T-helper 22 cell (primary cell): ENCODE results near the gene ZBTB40.

ENCODE experiments used
- DNase-seq: peaks from one replicate; pipeline ENCODE4 v3.0.0-alpha.2; 2020; ENCODE audit warnings: low read depth

ZBTB40 gene

DNA sequence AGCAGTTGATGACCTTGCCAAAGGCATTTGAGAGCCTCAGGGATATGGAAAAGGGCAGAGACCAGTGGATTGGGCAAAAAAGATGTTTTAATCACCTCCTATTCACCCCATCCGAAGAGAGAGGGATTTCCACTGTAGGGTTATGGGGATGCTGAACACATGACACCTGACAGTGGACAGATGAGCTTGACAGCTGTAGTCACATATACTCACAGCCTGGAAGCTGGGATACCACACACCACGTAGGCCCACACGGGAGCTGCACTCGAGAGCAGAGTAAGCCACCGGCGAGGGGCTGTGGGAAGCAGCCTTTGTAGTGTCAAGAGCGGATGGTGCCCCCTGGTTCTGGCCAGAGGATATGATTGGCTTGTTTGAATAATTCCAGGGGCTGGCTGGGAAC, 20.0 kb downstream of the ZBTB40 start:
- DNase-seq, result no peak

DNA sequence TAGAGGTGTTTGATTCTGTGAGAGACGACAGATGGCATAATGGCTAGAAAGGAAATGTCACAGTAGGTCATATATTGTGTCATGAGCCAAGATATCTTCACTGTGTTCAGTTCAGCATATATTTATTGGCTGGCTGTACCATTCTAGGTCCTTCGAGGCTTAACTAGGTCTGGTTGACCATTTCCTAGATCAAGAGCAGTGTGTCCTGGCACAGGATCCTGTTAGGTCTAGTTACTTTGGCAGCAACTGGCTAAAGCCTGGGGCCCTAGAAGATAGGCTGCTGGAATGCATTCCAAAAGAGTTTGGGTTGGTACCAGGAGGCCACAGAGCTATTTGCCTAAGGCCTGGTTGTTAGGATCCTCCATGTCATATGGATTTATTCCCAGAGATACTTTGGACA, 20.9 kb downstream of the ZBTB40 start:
- DNase-seq, result no peak

DNA sequence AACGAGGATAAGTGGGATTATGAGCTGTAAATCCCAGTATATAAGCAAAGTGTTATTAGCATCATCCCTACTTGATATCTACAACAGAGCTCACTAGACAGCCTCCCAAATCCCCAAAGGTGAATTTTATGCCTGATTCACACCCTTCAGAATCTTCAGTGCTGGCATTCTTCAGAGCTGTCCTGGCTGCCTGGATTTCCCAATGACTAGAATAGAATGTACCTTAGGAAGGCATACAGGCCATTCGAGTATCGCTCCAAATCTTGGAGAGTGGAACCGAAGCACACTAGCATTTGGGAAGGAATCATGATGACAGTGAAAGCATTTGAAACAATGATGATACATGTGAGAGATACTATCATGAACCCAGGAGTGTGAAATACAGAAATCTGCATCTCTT, 22.3 kb downstream of the ZBTB40 start:
- no peak for DNase-seq

DNA sequence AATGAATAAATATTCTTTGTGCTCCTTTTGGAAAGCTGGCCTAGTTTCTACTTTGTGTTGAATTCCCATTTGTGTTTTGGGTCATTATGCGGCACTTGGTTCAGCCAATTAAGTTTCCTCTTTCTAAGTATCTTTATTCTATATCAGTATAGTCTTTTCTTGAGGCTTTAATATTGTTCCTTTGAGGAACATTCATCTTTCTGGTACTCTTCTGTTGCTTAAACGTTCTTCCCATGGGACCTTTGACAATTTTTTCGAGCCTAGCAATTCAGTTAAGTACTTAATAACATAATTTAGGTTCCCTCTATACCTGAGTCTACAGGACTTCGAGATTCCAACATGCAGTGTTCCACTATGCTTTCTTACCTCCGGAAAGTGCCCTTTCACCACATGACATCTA, 24.9 kb downstream of the ZBTB40 start:
- no peak for DNase-seq

DNA sequence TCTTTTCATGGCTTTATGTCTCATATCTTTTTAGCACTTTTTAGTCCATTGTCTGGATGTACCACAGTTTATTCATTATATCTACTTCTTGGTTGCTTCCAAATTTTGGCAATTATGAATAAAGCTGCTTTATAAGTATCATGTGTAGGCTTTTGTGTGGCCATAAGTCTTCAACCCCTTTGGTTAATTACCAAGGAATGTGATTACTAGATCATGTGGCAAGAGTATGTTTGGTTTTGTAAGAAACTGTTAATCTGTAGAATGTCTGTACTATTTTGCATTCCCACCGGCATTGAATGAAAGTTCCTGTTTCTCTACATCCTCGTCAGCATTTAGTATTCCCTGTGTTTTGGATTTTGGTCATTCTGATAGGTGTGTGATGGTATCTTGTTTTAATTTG, 31.5 kb downstream of the ZBTB40 start:
- no peak for DNase-seq

DNA sequence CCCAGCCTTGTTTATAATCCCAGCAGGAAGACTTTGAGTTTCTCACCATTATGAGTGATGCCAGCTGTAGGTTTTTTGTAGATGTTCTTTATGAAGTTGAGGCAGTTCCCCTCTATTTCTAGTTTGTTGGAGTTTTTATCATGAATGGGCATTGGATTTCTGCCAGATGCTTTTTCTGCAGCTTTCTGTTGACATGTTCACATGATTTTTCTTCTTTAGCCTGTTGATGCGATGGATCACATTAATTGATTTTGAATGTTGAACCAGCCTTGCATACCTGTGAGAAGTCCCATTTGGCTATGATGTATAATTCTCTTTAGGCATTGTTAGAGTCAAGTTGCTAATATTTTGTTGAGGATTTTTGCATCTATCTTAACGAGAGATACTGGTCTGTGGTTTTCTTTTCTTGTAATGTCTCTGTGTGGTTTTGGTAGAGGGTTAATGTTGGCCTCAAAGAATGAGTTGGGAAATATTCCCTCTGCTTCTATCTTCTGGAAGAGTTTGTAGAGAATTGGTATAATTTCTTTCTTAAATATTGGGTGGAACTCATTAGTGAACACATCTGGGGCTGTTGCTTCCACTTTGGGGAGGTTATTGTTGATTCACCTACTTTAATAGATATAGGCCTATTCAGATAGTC, 33.2 kb downstream of the ZBTB40 start:
- no peak for DNase-seq

DNA sequence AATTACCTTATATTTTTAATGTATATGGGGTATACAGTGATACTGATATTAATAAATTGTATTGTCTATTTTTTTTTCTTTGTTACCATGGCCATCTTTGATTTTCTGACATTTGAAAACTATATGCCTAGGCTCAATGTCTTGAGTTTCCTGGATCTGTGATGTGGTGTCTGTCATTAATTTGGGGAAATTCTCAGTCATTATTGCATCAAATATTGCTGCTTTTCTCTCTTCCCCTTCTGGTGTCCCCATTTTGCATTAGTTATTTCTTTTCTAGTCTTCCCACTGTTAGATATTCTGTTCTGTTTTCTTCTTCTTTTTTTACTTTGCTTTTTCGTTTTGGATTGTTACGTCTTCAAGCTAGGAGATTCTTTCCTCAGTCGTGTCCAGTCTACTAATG, 33.8 kb downstream of the ZBTB40 start:
- no peak for DNase-seq

DNA sequence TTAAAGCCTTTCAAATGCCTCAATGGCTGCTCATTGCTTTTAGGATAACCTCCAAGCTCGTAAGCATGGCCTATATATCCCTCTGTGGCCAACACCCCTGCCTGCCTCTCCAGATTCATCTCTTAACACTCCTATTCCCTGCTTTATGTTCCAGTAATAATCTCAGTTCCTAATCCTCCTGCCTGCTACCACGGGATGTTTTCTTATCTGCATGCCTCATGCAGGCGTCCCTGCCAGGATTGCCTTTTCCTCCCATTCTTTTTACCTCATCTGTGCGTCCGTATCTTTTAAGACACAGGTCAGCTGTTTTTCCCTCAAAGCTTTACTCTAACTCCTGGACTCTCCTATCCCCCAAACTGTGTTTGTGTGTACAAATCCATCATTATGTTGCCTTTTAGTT, 36.1 kb downstream of the ZBTB40 start:
- no peak for DNase-seq

DNA sequence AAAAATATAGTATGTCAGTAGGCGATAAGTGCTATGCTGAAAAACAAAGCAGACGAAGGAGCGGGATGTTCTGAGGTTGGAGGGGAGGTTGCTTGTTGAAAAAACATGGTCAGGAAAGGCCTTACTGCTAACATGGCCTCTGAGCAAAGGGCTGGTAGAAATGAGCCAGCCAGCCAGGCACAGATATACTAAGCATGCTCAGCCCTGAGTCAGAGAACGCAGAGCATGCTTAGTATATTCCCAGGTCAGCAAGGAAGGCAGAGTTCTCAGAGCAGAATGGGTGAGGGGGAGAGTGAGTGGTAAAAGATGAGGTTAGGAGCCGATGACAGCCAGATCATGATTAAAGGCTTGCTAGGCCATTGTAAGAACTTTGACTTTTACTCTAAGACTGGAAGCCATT, 36.7 kb downstream of the ZBTB40 start:
- no peak for DNase-seq

DNA sequence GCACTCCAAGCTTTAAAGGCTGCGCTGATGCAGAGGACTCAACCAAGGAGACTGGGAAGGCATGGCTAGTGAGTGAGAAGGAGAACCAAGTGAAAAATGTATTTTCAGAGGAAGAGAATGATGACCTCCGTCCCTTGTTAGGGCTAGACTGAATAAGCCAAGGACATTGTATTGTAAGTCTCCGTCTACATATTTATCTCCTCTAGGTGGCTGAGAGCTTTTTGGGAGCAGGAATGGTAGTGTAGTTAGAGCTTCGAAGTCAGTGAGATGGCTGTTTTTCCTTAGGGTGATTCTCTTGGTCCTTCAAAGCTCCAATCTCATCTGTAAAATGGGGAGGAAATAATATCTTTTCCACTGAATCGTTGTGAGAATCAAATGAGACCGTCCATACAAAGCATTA, 37.6 kb downstream of the ZBTB40 start:
- DNase-seq, result no peak

DNA sequence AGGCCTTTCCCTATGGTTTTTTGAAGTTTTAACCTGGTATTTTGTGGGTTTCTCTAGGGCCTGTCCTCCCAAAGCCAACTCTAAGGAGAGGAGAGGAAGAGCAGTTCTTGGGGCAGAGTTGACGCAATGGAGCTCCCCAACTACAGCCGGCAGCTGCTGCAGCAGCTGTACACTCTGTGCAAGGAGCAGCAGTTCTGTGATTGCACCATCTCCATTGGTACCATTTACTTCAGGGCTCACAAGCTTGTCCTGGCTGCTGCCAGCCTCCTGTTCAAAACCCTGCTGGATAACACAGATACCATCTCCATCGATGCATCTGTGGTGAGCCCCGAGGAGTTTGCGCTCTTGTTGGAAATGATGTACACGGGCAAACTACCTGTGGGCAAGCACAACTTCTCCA, 38.2 kb downstream of the ZBTB40 start:
- no peak for DNase-seq

DNA sequence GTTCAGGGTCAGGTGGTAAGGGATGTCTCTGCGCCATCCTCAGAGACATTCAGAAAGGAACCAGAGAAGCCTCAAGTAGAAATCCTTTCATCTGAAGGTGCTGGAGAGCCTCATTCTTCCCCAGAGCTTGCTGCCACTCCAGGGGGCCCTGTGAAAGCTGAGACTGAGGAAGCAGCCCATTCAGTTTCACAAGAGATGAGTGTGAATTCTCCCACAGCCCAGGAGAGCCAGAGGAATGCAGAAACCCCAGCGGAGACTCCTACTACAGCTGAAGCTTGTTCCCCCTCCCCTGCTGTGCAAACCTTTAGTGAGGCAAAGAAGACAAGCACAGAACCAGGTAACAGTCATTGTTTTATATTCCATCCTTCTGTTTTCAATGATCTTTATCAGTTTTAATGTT, 38.7 kb downstream of the ZBTB40 start:
- DNase-seq, result no peak

DNA sequence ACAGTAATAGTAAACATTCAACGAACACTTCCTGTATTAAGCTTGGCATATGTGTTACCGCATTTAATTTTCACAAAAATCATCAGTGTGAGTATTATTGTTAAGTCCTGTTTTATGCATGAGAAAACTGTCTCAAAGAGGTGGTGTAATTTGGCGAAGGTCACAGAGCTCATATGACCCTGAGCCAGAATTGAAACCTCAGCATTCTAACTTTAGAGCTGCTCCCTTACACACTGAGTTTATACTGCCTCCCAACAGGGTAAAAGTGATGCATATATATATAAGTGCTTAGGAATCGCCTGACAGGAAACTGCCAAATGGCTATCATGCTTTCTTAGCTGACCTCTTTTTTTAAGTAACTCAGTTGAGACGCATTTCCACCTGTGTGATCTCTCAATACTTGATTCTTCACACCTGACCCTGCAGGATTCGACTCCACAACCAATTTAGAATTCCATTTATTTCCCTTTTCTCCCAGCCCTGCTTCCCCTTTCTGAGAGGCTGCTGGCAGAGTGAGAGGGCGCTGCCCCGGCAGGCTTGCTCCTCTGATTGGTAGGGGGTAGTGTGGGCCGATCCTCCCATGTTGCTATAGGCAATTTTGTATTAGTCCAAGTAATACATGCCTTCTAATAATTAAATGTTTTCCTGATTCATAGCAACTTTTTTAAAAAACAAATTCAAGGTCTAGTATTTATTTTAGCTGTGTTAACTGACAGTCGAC, 40.5 kb downstream of the ZBTB40 start:
- no peak for DNase-seq

DNA sequence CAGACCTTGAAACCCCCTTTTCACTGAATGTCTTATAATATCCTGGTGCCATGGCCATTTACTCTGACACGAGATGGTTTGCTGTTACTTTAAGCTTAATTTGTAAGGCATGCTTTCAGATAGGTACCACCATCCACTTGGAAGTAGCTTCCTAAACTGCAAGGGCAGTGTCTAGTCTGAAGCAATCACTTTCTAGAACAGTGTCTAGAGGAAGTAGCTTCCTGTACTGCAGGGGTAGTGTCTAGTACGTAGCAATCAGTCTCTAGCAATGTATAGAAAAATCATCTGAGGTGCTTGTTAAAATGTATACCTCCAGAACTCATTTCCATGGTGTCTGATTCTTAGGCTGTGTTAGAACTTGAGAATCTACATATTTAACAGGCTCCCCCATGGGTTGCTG, 42.5 kb downstream of the ZBTB40 start:
- no peak for DNase-seq

DNA sequence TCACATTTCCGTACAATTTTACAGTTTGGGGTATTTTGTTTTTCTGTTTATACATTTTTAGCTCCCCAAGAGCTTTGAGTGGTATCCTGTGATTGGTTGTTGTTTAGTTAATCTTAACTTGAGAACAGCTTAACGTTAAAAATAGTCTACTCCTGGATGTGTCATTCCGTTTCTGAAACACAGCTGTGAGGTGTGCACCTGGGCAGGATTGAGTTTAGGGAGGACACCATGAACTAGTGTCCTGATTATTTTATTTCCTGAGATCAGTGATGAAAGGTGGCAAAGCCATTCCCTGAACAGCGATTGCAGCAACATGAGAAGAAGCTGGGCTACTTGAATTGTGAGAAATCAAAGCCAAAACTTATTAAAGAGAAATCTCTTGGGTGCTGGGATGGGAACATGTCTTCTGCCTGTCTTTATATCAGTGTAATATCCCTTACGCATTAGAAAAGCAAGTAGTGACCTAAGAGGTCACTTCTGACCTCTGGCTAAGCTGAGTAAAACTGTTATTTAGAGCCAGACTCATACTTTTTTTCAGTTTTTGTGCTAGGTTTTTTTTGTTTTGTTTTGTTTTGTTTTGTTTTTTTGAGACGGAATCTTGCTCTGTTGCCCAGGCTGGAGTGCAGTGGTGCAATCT, 43.4 kb downstream of the ZBTB40 start:
- DNase-seq, result no peak

DNA sequence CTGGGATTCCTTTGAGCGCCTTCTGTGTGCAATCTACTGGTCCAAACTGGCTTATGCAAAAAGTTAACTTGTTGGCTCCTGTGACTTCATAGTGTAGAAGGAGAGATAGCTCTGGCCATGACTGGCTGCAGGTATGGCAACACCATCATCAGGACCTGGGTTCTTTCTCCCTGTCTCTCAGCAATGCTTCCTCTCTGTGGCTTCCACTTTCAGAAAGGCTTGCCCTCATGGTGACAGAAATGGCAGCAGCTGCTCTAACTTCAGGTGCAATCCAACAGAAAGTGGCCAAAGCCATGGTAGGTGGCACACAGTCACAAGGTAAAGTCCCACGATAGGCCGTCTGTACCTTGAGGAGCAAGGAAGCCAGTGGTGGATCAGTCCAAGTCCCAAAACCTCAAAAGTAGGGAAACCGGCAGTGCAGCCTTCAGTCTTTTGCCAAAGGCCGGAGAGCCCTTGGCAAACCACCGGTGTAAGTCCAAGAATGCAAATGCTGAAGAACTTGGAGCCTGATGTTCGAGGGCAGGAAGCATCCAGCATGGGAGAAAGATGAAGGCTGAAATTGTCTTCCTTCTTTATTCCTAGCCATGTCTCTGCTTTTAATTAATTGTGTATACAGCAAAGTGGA, 45.0 kb downstream of the ZBTB40 start:
- no peak for DNase-seq

DNA sequence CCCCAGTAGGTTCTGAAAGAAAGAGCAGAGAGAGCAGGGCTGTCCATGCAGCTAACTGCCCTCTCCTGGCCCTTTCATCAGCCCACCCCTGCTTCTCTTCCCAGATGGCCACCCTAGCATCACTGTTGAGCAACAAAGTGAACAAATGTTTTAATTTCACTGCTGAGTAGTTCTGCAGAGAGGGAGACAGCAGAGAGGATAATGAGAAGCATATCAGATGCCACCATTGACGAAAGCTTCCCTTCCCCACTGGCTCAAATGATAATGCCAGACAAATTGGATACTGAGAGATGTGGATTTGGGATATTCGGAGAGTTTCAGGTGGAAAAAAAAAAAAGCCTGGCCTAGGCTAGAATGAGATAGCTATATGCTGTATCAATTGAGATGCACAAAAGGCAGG, 46.8 kb downstream of the ZBTB40 start:
- no peak for DNase-seq

DNA sequence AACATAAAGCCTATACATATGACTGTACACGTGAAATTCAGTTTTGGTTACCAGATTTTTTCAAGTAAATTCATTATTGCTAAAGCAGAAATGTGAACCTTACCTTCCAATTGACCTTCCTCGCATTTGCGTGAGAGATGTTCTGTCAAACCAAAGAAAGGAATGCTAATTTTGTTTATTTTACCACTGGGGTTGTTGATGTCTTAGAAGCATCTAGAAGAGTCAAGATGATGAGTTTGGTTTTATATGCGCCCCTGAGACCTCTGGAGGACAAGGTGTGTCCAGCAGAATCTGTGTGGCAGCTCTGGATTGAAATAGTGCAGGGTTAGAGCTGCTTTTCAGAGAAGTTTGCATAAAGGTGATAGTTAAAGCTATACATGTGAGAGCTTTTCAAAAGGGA, 48.4 kb downstream of the ZBTB40 start:
- no peak for DNase-seq

DNA sequence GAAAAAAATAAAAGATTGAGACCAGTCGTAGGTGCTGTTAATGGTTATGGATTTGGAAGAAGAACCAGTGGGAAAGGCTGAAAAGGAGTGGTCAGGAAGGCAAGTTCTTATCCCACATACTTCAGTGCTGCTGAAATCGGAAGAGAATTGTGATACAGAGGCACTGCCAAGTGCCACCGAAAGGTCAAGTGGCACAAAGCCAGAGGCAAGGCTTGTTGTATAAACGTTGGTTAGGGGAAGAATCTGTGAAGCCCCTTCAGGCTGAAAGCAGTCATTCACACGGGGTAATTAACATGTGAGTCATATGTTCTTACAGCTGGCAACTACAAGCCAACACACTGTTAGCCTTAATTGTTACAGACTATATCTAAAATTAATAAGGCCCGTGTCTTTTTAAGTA, 48.8 kb downstream of the ZBTB40 start:
- DNase-seq, result no peak

DNA sequence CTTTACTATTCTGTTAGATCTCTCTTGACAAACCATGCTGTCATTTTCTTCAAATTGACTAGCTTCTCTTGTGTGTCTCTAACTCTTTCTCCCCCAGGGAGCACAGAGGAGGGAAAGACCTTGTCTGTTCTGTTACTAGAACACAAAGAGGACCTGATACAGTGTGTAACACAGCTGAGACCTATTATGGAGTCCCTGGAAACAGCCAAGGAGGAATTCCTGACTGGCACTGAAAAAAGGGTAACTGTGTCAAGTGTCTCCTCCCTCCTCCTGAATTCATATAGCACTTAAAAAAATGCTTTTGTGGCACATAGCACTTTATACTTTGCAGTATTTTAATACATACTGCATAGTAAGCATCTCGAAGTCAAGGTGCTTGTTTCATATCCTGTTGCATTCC, 50.6 kb downstream of the ZBTB40 start:
- DNase-seq, result no peak

DNA sequence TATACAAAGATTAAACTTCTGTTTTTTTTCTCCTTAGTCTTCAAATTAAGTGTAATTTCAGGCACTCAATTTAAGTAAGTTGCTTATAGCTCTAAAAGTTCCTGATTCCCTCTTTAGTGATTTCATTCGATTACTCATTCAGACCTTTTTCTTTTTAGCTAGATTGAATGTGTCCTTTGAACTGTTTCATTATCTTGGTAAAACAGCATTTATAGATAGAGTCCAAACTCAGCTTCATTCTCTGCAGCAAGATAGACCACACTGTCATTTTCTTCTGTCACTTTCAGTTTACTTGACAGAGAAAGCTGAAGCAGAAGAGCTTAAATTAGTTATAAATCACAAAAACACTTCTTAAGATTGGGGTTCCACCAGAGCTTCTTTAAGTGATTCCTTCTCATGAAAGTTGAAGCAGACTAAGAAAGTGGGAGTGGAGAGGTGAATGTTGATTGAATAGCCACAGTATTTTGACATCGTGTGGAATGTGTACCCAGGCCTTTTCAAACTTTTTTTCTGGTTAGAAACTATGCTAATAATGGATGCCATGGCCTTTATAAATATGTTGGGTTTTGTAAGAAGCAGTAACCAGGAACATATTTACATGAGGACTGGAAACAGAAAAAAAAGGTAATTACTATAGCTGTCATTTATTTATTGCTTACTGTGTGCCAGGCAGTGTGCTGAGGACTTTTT, 52.2 kb downstream of the ZBTB40 start:
- no peak for DNase-seq

DNA sequence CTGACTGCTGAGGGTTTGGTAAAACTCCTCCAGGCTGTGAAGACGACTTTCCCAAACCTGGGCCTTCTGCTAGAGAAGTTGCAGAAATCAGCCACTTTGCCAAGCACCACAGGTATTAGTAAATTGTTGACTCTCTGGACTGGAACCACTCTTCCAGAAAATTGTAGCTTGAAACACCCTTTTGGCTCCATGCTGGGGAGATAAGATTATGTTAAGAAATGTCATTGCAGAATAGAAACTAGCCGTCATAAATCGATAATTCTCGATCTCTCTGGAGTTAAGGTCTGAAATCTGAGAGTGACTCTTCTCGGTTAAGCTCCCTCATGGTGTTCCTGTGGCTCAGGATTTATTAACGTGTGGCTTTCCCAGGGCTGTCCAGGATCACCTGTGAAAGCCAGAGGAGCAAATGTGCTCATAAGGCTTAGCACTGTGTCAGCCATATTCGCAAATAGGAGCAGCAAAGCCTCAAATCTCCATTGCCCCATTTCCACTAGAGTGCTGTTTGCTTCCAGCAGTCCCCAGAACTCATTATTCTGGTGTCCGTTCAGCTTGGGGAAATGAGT, 54.6 kb downstream of the ZBTB40 start:
- no peak for DNase-seq
